Uterus (tissue), 4 donors: ENCODE data around the gene ADAM10. TPM values are rescaled to one million over a fixed set of nuclear protein-coding genes. Genes with fewer than 3 reads are reported as not detected.

Experiments used
- DNase-seq, 2 donors: peaks; one replicate each; pipeline ENCODE4 v3.0.0-alpha.2; 2019 to 2020
- H3K27ac ChIP-seq, 2 donors: fragments of 200-600 bp; sonication (generic); 1 replicate in 1 of 2; 2 replicates in 1 of 2; pipeline ENCODE4 v1.5.1; 2016 to 2018
- H3K27me3 ChIP-seq, 2 donors: fragments of 200-600 bp; sonication (generic); one replicate each; pipeline ENCODE4 v1.5.1; 2018 to 2019; ENCODE audit warnings: control low read depth in 1 of 2
- H3K36me3 ChIP-seq, 2 donors: fragments of 200-600 bp; sonication (generic); one replicate each; pipeline ENCODE4 v1.5.1; 2019; ENCODE audit warnings: control low read depth in 1 of 2
- H3K4me1 ChIP-seq, 2 donors: fragments of 200-600 bp; sonication (generic); one replicate each; pipeline ENCODE4 v1.5.1; 2018 to 2019; ENCODE audit warnings: control low read depth in 1 of 2
- H3K4me3 ChIP-seq, 2 donors: fragments of 200-600 bp; sonication (generic); 1 replicate in 1 of 2; 2 replicates in 1 of 2; pipeline ENCODE4 v1.5.1; 2018 to 2019; ENCODE audit warnings: mild to moderate bottlenecking in 1 of 2
- H3K9me3 ChIP-seq, 2 donors: fragments of 200-600 bp; sonication (generic); one replicate each; pipeline ENCODE4 v1.5.1; 2019; ENCODE audit warnings: control low read depth in 1 of 2
- CTCF ChIP-seq, 4 experiments: fragments of 200-600 bp in 2 of 4; fragments of 450-650 bp in 2 of 4; sonication (generic) in 2 of 4; IDR thresholded peaks; one replicate each; pipeline ENCODE4 v1.5.1; 2016 to 2019; ENCODE audit warnings: antibody characterized with exemption in 4 of 4, mild to moderate bottlenecking in 2 of 4, moderate library complexity in 1 of 4
- POLR2A ChIP-seq, 2 donors: fragments of 450-650 bp; IDR thresholded peaks; one replicate each; pipeline ENCODE4 v1.6.1; 2016; ENCODE audit warnings: antibody characterized with exemption in 2 of 2, mild to moderate bottlenecking in 1 of 2, moderate library complexity in 1 of 2
- intact Hi-C: fragments of 100-400 bp; cut with DNase I; formaldehyde crosslinking; loops from one replicate; pipeline ENCODE4 v1.15.1; 2023; ENCODE audit warnings: low total_unique reads
- total RNA-seq, 4 donors: library from RNA; depleted of rRNA in 3 of 4; stranded (reverse); fragments of >200 nt in 3 of 4; gene quantifications; one replicate each; pipeline versions ENCODE4 v1.1.0 to v1.2.4, GENCODE V29; 2014 to 2023
- donor health status: DM: yes; HTN: yes; CAD: no.

ADAM10 gene
- total RNA-seq, 4 donors from 2014 or later = 41.8 to 208 (median 110) TPM

- Histone ChIP-seq H3K36me3 (no peaks in the 10 kb centered on the region), H3K9me3 (no peaks in the 10 kb centered on the region), H3K27ac (peak overlapping the region; percentile 93 to 97), H3K27me3 (no peaks in the 10 kb centered on the region), H3K4me1 (no peaks in the 10 kb centered on the region), H3K4me3 (peak overlapping the region; percentile 85 to 87)
- intact Hi-C loops = no loop called here
- peak; percentile 41 for DNase-seq
- TF ChIP-seq CTCF (IDR thresholded peaks at IDR 0.05) (peak in 1 of 4 experiments; percentile 3), POLR2A (IDR thresholded peaks at IDR 0.05) (no peak)
Measured at GRCh38 chr15:58748852-58749531, 515 bp downstream of the ADAM10 start.

- H3K4me3 ChIP-seq = peak overlapping the region; percentile 85 to 87
- H3K9me3 ChIP-seq = no peaks in the 10 kb centered on the region
- H3K36me3 ChIP-seq = no peaks in the 10 kb centered on the region
- intact Hi-C loops = no loop called here
- TF ChIP-seq POLR2A (IDR thresholded peaks at IDR 0.05) (no peak), CTCF (IDR thresholded peaks at IDR 0.05) (no peak)
- H3K4me1 ChIP-seq = peaks cover 0 to 4% of the 10 kb centered on the region in 2 donors
- peak overlapping the region; percentile 93 to 97 for H3K27ac ChIP-seq
- DNase-seq = no peak
- no peaks in the 10 kb centered on the region for H3K27me3 ChIP-seq
Measured at GRCh38 chr15:58748040-58748851, 1.3 kb downstream of the ADAM10 start.

GRCh38 chr15:58746174-58746573, 3.3 kb downstream of the ADAM10 start:
- Histone ChIP-seq H3K9me3 (no peaks in the 10 kb centered on the region), H3K27me3 (no peaks in the 10 kb centered on the region), H3K27ac (no peak overlapping the region), H3K4me3 (no peak overlapping the region), H3K36me3 (no peaks in the 10 kb centered on the region), H3K4me1 (peaks cover 0 to 7% of the 10 kb centered on the region in 2 donors)
- TF ChIP-seq POLR2A (IDR thresholded peaks at IDR 0.05) (no peak), CTCF (IDR thresholded peaks at IDR 0.05) (no peak)
- DNase-seq = no peak
- intact Hi-C loops = no loop called here

GRCh38 chr15:58742819-58743502, 6.5 kb downstream of the ADAM10 start:
- H3K27ac ChIP-seq = no peak overlapping the region
- DNase-seq = no peak
- TF ChIP-seq CTCF (IDR thresholded peaks at IDR 0.05) (no peak), POLR2A (IDR thresholded peaks at IDR 0.05) (no peak)
- H3K4me1 ChIP-seq = peaks cover 0 to 13% of the 10 kb centered on the region in 2 donors
- no peaks in the 10 kb centered on the region for H3K36me3 ChIP-seq
- no peak overlapping the region for H3K4me3 ChIP-seq
- intact Hi-C loops = no loop called here
- H3K27me3 ChIP-seq = no peaks in the 10 kb centered on the region
- no peaks in the 10 kb centered on the region for H3K9me3 ChIP-seq
